Measurements from ENCODE around the gene SBF2. TPM values are rescaled to one million over a fixed set of nuclear protein-coding genes. Genes with fewer than 3 reads are reported as not detected.

The SBF2 gene
- total RNA-seq, 4 donors from 2014 or later = 44.6 to 59.4 (median 53.4) TPM

GRCh38 chr11:9735919-9736318 is 558.1 kb downstream of the SBF2 start:
- Histone ChIP-seq H3K27ac (replicated peaks in 1 of 4) (no peak overlapping the region), H3K36me3 (peaks cover 41 to 87% (median 65%) of the 10 kb centered on the region in 4 donors), H3K27me3 (no peaks in the 10 kb centered on the region), H3K9me3 (no peaks in the 10 kb centered on the region), H3K4me1 (no peaks in the 10 kb centered on the region), H3K4me3 (no peak overlapping the region)
- 99% methylated on average over 2 of the region's 2 CpGs for WGBS
- intact Hi-C loops (cut with DNase I) = no loop called here
- DNase-seq (ENCODE audit: extremely low spot score) = no peak
- TF ChIP-seq EP300 (IDR thresholded peaks at IDR 0.05) = no peak
- no peak for TF ChIP-seq POLR2AphosphoS5 (IDR thresholded peaks at IDR 0.05)
- TF ChIP-seq POLR2A (IDR thresholded peaks at IDR 0.05; ENCODE audit: low read depth) = no peak

- Histone ChIP-seq H3K36me3 (peaks cover 36 to 82% (median 59%) of the 10 kb centered on the region in 4 donors), H3K4me1 (no peaks in the 10 kb centered on the region), H3K9me3 (no peaks in the 10 kb centered on the region), H3K27ac (replicated peaks in 1 of 4) (no peak overlapping the region), H3K4me3 (no peak overlapping the region), H3K27me3 (no peaks in the 10 kb centered on the region)
- no peak for DNase-seq (ENCODE audit: extremely low spot score)
- intact Hi-C loops (cut with DNase I) = no loop called here
- no peak for TF ChIP-seq POLR2A (IDR thresholded peaks at IDR 0.05; ENCODE audit: low read depth)
- TF ChIP-seq POLR2AphosphoS5 (IDR thresholded peaks at IDR 0.05) = no peak
- no peak for TF ChIP-seq CTCF (IDR thresholded peaks at IDR 0.05)
- TF ChIP-seq EP300 (IDR thresholded peaks at IDR 0.05) = no peak
- 97% methylated on average over 3 of the region's 3 CpGs for WGBS
Observed at GRCh38 chr11:9735236-9735635, 558.8 kb downstream of the SBF2 start.

GRCh38 chr11:9733212-9733611 is 560.8 kb downstream of the SBF2 start:
- DNase-seq (ENCODE audit: extremely low spot score) = no peak
- Histone ChIP-seq H3K36me3 (peaks cover 21 to 82% (median 54%) of the 10 kb centered on the region in 4 donors), H3K27me3 (no peaks in the 10 kb centered on the region)

GRCh38 chr11:9732453-9732852 is 561.6 kb downstream of the SBF2 start:
- intact Hi-C loops (cut with DNase I) = no loop called here
- peaks cover 19 to 81% (median 52%) of the 10 kb centered on the region in 4 donors for H3K36me3 ChIP-seq
- 85% methylated on average over 11 of the region's 11 CpGs for WGBS
- no peak overlapping the region for H3K27ac ChIP-seq (replicated peaks in 1 of 4)
- H3K4me1 ChIP-seq = no peaks in the 10 kb centered on the region
- no peak for DNase-seq (ENCODE audit: extremely low spot score)
- no peaks in the 10 kb centered on the region for H3K27me3 ChIP-seq
- TF ChIP-seq EP300 (IDR thresholded peaks at IDR 0.05) = no peak
- no peak for TF ChIP-seq CTCF (IDR thresholded peaks at IDR 0.05)
- TF ChIP-seq POLR2A (IDR thresholded peaks at IDR 0.05; ENCODE audit: low read depth) = no peak
- no peak for TF ChIP-seq POLR2AphosphoS5 (IDR thresholded peaks at IDR 0.05)
- H3K4me3 ChIP-seq = no peak overlapping the region
- H3K9me3 ChIP-seq = no peaks in the 10 kb centered on the region

More at GRCh38 chr11:9733212-9733611, 560.8 kb downstream of the SBF2 start:
- intact Hi-C loops (cut with DNase I) = no loop called here
- Histone ChIP-seq H3K4me3 (no peak overlapping the region), H3K4me1 (no peaks in the 10 kb centered on the region), H3K27ac (replicated peaks in 1 of 4) (no peak overlapping the region), H3K9me3 (no peaks in the 10 kb centered on the region)
- TF ChIP-seq CTCF (IDR thresholded peaks at IDR 0.05) (no peak), POLR2AphosphoS5 (IDR thresholded peaks at IDR 0.05) (no peak), EP300 (IDR thresholded peaks at IDR 0.05) (no peak), POLR2A (IDR thresholded peaks at IDR 0.05; ENCODE audit: low read depth) (no peak)
- 89% methylated on average over 3 of the region's 3 CpGs for WGBS

GRCh38 chr11:9731256-9731655 is 562.8 kb downstream of the SBF2 start:
- Histone ChIP-seq H3K4me1 (peaks cover 0 to 8% (median 5%) of the 10 kb centered on the region in 4 donors), H3K36me3 (peaks cover 19 to 73% (median 48%) of the 10 kb centered on the region in 4 donors), H3K27ac (replicated peaks in 1 of 4) (no peak overlapping the region), H3K9me3 (no peaks in the 10 kb centered on the region), H3K27me3 (no peaks in the 10 kb centered on the region), H3K4me3 (no peak overlapping the region)
- TF ChIP-seq EP300 (IDR thresholded peaks at IDR 0.05) = no peak
- TF ChIP-seq POLR2AphosphoS5 (IDR thresholded peaks at IDR 0.05) = no peak
- TF ChIP-seq CTCF (IDR thresholded peaks at IDR 0.05) = no peak
- TF ChIP-seq POLR2A (IDR thresholded peaks at IDR 0.05; ENCODE audit: low read depth) = no peak
- no peak for DNase-seq (ENCODE audit: extremely low spot score)
- intact Hi-C loops (cut with DNase I) = no loop called here
- WGBS = 100% methylated on average over 1 of the region's 1 CpG

Small RNA genes within 50 kb of the gene (small RNA-seq; reads per million reads assigned to genes)
- 0 reads per million in 3 donors for gene AC080023.2
- 0 reads per million in 3 donors for gene RNU7-28P

Other genes starting within 250 kb of the SBF2 start
- gene ADM, start 10.9 kb upstream of the SBF2 start, total RNA-seq = 100 to 1,000 TPM in 2 of 4 donors, 10 to 100 TPM in 2; 57.3 to 152 (median 105) TPM
- gene AMPD3, start 161.0 kb upstream of the SBF2 start, total RNA-seq = 1 to 10 TPM; 3.8 to 7.5 (median 5.1) TPM
- gene RNF141, start 247.0 kb upstream of the SBF2 start, total RNA-seq = 10 to 100 TPM; 24.1 to 39.3 (median 34.9) TPM